ENCODE measurements around the gene ENDOU. TPM values are rescaled to one million over a fixed set of nuclear protein-coding genes. Genes with fewer than 3 reads are reported as not detected.

Gene ENDOU
- total RNA-seq, 3 donors from 2014 or later = 0.98 to 1.4 (median 1.0) TPM

GRCh38 chr12:47772738-47773061 lies 47.4 kb upstream of the ENDOU start:
- intact Hi-C loops (cut with DNase I; ENCODE audit: low total_unique reads) = loop anchor here (10.0 kb wide), 1 partner anchor 48 kb away; the partner anchor contains the start of gene ENDOU
- no peaks in the 10 kb centered on the region for H3K27me3 ChIP-seq
- no peak for TF ChIP-seq POLR2AphosphoS5 (IDR thresholded peaks at IDR 0.05)
- TF ChIP-seq CTCF (IDR thresholded peaks at IDR 0.05) = no peak
- no peak for TF ChIP-seq POLR2A (IDR thresholded peaks at IDR 0.05)
- peaks cover 16% of the 10 kb centered on the region in 2 donors for H3K4me1 ChIP-seq
- no peaks in the 10 kb centered on the region for H3K9me3 ChIP-seq
- no peak for DNase-seq (ENCODE audit: low spot score in 2 of 2)
- H3K36me3 ChIP-seq = no peaks in the 10 kb centered on the region
- peak overlapping the region; percentile 83 to 88 for H3K27ac ChIP-seq
- H3K4me3 ChIP-seq = peak overlapping the region; percentile 92 to 98 (median 93)

- no peaks in the 10 kb centered on the region for H3K36me3 ChIP-seq
- H3K4me1 ChIP-seq = peaks cover 10 to 13% of the 10 kb centered on the region in 2 donors
- no peaks in the 10 kb centered on the region for H3K27me3 ChIP-seq
- TF ChIP-seq POLR2AphosphoS5 (IDR thresholded peaks at IDR 0.05) (no peak), CTCF (IDR thresholded peaks at IDR 0.05) (no peak), POLR2A (IDR thresholded peaks at IDR 0.05) (no peak)
- H3K4me3 ChIP-seq = peak overlapping the region in 1 of 3 donors; percentile 98
- no peak for DNase-seq (ENCODE audit: low spot score in 2 of 2)
- H3K9me3 ChIP-seq = no peaks in the 10 kb centered on the region
- peak overlapping the region in 1 of 2 donors; percentile 83 for H3K27ac ChIP-seq
- intact Hi-C loops (cut with DNase I; ENCODE audit: low total_unique reads) = loop anchor here (10.0 kb wide), 1 partner anchor 47 kb away; the partner anchor contains the start of gene ENDOU
Measured at GRCh38 chr12:47772094-47772660, 46.9 kb upstream of the ENDOU start.

- no peaks in the 10 kb centered on the region for H3K27me3 ChIP-seq
- H3K9me3 ChIP-seq = no peaks in the 10 kb centered on the region
- intact Hi-C loops (cut with DNase I; ENCODE audit: low total_unique reads) = loop anchor here (10.0 kb wide), 1 partner anchor 47 kb away; the partner anchor contains the start of gene ENDOU
- no peak overlapping the region for H3K4me3 ChIP-seq
- peaks cover 4 to 11% of the 10 kb centered on the region in 2 donors for H3K4me1 ChIP-seq
- no peak for DNase-seq (ENCODE audit: low spot score in 2 of 2)
- H3K27ac ChIP-seq = no peak overlapping the region
- TF ChIP-seq POLR2A (IDR thresholded peaks at IDR 0.05) = no peak
- no peak for TF ChIP-seq CTCF (IDR thresholded peaks at IDR 0.05)
- TF ChIP-seq POLR2AphosphoS5 (IDR thresholded peaks at IDR 0.05) = no peak
- H3K36me3 ChIP-seq = no peaks in the 10 kb centered on the region
Measured at GRCh38 chr12:47771304-47771703, 46.0 kb upstream of the ENDOU start.

- Histone ChIP-seq H3K9me3 (no peaks in the 10 kb centered on the region), H3K4me3 (no peak overlapping the region), H3K36me3 (no peaks in the 10 kb centered on the region), H3K27ac (peak overlapping the region in 1 of 2 donors; percentile 27), H3K4me1 (peaks cover 0 to 5% of the 10 kb centered on the region in 2 donors), H3K27me3 (no peaks in the 10 kb centered on the region)
- intact Hi-C loops (cut with DNase I; ENCODE audit: low total_unique reads) = loop anchor here (10.0 kb wide), 1 partner anchor 45 kb away; the partner anchor contains the start of gene ENDOU
- no peak for DNase-seq (ENCODE audit: low spot score in 2 of 2)
- TF ChIP-seq POLR2AphosphoS5 (IDR thresholded peaks at IDR 0.05) (no peak), CTCF (IDR thresholded peaks at IDR 0.05) (no peak), POLR2A (IDR thresholded peaks at IDR 0.05) (no peak)
Measured at GRCh38 chr12:47770086-47770726, 44.9 kb upstream of the ENDOU start.
